Progenitor cell of endocrine pancreas (in vitro differentiated cells): ENCODE measurements around the gene HTR6. TPM values are rescaled to one million over a fixed set of nuclear protein-coding genes. Genes with fewer than 3 reads are reported as not detected.

Experiments
- DNase-seq: peaks from one replicate; pipeline ENCODE4 v3.0.0; 2021; ENCODE audit warnings: low spot score; ENCODE audit not compliant: unreplicated experiment
- H3K27ac Mint-ChIP-seq: 2 replicates; pipeline ENCODE4 v1.8.0; 2021; ENCODE audit warnings: mild to moderate bottlenecking, moderate library complexity, mixed read lengths
- H3K27me3 Mint-ChIP-seq: 2 replicates; pipeline ENCODE4 v1.8.0; 2021; ENCODE audit warnings: mixed read lengths
- H3K36me3 Mint-ChIP-seq: 2 replicates; pipeline ENCODE4 v1.8.0; 2022; ENCODE audit warnings: mixed read lengths; ENCODE audit not compliant: insufficient read depth
- H3K4me1 Mint-ChIP-seq: 2 replicates; pipeline ENCODE4 v1.8.0; 2021; ENCODE audit warnings: low read depth, mixed read lengths
- H3K4me3 Mint-ChIP-seq: 2 replicates; pipeline ENCODE4 v1.8.0; 2021; ENCODE audit warnings: low read depth, mild to moderate bottlenecking, moderate library complexity, mixed read lengths
- H3K9me3 Mint-ChIP-seq: 2 replicates; pipeline ENCODE4 v1.8.0; 2021; ENCODE audit warnings: low read depth, mixed read lengths
- total RNA-seq: library from RNA; stranded (reverse); gene quantifications from 2 replicates; pipeline ENCODE4 v1.2.1, GENCODE V29; 2021
- TF ChIP-seq, protein P1 (sequence below): fragments of 200-600 bp; sonication (generic); IDR thresholded peaks from one replicate; pipeline ENCODE4 v1.5.0; 2021; ENCODE audit warnings: antibody characterized with exemption, mild to moderate bottlenecking; ENCODE audit not compliant: unreplicated experiment

The HTR6 gene
- total RNA-seq, 1 donor from 2014 or later, result not detected

DNA sequence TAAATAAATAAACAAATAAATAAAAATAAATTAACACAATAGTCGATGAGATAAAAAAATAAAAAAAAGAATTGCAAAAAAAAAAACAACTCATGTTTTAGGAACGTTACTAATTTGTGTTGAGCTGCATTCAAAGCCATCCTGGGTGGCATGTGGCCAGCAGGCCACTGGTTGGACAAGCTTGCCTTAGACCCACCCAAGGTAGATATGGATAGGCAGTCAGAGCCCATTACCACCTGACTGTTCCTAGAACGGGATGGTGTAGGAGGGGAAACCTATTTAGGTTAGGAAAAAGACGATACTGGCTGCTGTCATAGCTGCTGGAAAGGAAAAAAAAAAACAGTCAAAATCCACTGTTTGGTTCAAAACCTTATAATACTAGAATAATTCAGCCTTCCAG is 40.8 kb downstream of the HTR6 start:
- no peak overlapping the region for H3K4me3 Mint-ChIP-seq
- H3K36me3 Mint-ChIP-seq, result peaks cover 1% of the 10 kb centered on the region
- H3K27me3 Mint-ChIP-seq, result no peaks in the 10 kb centered on the region
- no peak overlapping the region for H3K27ac Mint-ChIP-seq
- no peak for DNase-seq
- H3K4me1 Mint-ChIP-seq, result no peaks in the 10 kb centered on the region
- no peaks in the 10 kb centered on the region for H3K9me3 Mint-ChIP-seq
- TF ChIP-seq, protein P1, sequence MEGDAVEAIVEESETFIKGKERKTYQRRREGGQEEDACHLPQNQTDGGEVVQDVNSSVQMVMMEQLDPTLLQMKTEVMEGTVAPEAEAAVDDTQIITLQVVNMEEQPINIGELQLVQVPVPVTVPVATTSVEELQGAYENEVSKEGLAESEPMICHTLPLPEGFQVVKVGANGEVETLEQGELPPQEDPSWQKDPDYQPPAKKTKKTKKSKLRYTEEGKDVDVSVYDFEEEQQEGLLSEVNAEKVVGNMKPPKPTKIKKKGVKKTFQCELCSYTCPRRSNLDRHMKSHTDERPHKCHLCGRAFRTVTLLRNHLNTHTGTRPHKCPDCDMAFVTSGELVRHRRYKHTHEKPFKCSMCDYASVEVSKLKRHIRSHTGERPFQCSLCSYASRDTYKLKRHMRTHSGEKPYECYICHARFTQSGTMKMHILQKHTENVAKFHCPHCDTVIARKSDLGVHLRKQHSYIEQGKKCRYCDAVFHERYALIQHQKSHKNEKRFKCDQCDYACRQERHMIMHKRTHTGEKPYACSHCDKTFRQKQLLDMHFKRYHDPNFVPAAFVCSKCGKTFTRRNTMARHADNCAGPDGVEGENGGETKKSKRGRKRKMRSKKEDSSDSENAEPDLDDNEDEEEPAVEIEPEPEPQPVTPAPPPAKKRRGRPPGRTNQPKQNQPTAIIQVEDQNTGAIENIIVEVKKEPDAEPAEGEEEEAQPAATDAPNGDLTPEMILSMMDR, result no peak

DNA sequence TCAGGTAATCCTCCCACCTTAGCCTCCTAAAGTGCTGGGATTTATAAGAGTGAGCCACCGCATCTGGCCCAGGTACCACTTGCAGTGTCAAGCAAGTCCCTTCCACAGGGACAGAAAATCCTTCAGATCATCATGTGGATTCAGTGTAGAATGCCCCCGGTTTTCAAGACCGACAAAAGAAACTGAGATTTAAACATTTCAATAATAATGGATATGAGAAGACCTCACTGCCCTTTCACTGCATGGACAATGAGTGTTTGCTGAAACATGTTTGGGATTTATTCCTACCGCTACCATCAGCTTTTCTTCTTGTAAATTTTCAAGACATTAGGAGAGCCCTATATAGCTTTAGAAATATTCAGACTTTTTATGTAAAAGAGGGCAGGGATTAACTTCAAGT is 41.5 kb downstream of the HTR6 start:
- Mint-ChIP-seq H3K9me3 (no peaks in the 10 kb centered on the region), H3K36me3 (peaks cover 1% of the 10 kb centered on the region), H3K27me3 (no peaks in the 10 kb centered on the region), H3K27ac (no peak overlapping the region), H3K4me3 (no peak overlapping the region), H3K4me1 (peaks cover 2% of the 10 kb centered on the region)
- no peak for DNase-seq
- TF ChIP-seq, protein P1, result no peak

DNA sequence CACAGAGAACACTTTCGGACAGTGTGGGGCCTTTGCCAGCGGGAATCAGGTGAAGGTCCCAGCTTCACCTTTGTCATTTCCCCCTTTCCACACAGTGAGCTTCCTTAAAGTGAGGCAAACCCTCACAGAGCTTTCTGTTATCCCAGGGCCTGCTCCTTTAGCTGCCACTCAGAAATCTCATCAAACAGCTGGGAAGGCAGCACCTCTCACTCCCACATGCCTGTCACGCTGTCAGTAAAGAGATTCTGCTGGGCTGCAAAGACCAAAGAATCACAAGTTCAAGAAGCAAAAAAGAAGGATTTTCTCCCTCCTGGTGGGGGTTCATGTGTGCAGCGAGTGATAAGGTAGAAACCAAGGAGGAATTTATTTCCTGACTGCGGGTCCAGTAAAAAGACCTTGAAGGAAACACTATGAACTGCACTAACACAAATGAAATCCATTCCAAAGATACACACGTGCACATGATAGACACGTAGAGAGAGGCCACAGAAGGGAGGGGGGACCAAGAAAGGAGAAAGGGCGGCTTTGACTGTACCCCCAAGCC is 44.0 kb downstream of the HTR6 start:
- H3K4me1 Mint-ChIP-seq, result peaks cover 3% of the 10 kb centered on the region
- H3K27ac Mint-ChIP-seq, result no peak overlapping the region

DNA sequence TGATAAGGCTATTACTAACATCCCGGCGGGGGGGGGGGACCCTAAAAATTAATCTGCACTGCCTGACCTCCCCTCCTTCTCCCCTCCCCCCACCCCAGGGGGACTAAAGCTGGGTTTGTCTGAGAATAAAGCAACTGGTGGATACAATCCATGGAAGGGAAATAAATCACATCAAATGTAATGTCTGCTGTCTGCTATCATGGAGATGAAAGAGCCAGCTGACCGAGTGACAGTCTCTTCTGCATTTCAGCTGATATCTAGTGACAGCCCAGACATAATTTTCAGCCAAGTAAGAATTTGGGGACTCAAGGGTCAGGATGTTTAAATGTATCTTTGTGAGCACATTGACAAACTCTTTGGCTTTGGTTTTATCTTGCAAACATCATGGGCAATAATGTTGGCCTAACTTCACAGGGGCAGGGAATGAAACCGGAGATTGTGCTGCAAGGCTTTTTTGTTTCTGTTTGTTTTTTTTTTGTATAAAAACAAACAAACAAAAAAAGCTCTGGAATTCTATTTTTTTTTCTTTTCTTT is 44.7 kb downstream of the HTR6 start:
- TF ChIP-seq, protein P1, result no peak
- no peak for DNase-seq
- H3K27ac Mint-ChIP-seq, result no peak overlapping the region
- H3K36me3 Mint-ChIP-seq, result peaks cover 1% of the 10 kb centered on the region
- H3K4me1 Mint-ChIP-seq, result peaks cover 3% of the 10 kb centered on the region
- no peak overlapping the region for H3K4me3 Mint-ChIP-seq
- H3K9me3 Mint-ChIP-seq, result no peaks in the 10 kb centered on the region
- H3K27me3 Mint-ChIP-seq, result no peaks in the 10 kb centered on the region

More for the DNA sequence above, 44.0 kb downstream of the HTR6 start:
- DNase-seq, result no peak
- H3K4me3 Mint-ChIP-seq, result no peak overlapping the region
- no peaks in the 10 kb centered on the region for H3K27me3 Mint-ChIP-seq
- peaks cover 1% of the 10 kb centered on the region for H3K36me3 Mint-ChIP-seq
- TF ChIP-seq, protein P1, result no peak
- no peaks in the 10 kb centered on the region for H3K9me3 Mint-ChIP-seq

DNA sequence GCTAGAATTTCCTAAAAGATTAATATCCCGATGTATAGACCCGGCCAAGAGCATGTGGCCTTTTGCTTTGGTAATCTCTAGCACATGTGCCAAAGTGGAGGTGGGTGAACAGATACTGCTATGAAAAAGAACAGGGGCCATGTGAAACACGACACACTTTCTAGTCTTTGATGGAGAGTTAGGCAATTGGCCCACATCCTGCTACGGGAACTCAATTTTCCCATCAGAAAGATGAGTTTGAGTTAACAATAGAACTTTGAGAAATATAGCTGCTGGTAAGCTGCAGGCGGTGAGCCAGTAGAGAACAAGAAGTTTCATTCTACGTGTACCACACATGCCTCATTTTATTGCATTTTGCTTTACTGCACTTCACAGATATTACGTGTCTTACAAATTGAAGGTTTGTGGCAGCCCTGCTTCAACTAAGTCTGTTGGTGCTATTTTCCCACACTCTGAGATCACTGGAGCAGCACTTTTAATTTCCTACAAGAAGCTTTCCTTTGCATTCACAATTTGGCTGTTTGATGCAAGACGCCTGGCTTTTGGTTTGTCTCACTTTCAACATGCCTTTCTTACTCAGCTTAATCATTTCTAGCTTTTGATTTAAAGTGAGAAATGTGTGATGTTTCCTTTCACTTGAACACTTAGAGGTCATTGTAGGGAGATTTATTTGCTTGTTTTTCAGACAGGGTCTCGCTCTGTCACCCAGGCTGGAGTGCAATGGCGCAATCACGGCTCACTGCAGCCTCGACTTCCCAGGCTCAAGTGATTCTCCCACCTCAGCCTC is 46.3 kb downstream of the HTR6 start:
- H3K4me3 Mint-ChIP-seq, result no peak overlapping the region
- no peaks in the 10 kb centered on the region for H3K27me3 Mint-ChIP-seq
- no peak overlapping the region for H3K27ac Mint-ChIP-seq
- no peaks in the 10 kb centered on the region for H3K9me3 Mint-ChIP-seq
- peaks cover 5% of the 10 kb centered on the region for H3K4me1 Mint-ChIP-seq
- H3K36me3 Mint-ChIP-seq, result peaks cover 1% of the 10 kb centered on the region
- TF ChIP-seq, protein P1, result no peak
- DNase-seq, result no peak
